GM23338 (cell line): ENCODE measurements around the gene RIMS1. TPM values are rescaled to one million over a fixed set of nuclear protein-coding genes. Genes with fewer than 3 reads are reported as not detected.
"Not testable (repeated sequence)": the region's sequence is repeated elsewhere in the genome, so short reads cannot be mapped to it uniquely, and the experiment has no call there.

Source experiments
- ATAC-seq: fragments of 200-7000 bp; cut with Tn5 transposase; 3 replicates; pipeline ENCODE4 v1.9.1; 2020
- DNase-seq: peaks from one replicate; pipeline ENCODE4 v3.0.0-alpha.2; 2015; ENCODE audit warnings: low spot score
- H2AFZ ChIP-seq: fragments of 200-600 bp; sonication (generic); 2 replicates; pipeline ENCODE4 v1.8.0; 2016; ENCODE audit warnings: antibody characterized with exemption, mild to moderate bottlenecking, moderate library complexity
- H3F3A ChIP-seq: fragments of 200-600 bp; sonication (generic); replicated peaks from 2 replicates; pipeline ENCODE4 v1.8.0; 2017; ENCODE audit warnings: antibody characterized with exemption, mixed run types, low read depth
- H3K27ac ChIP-seq: fragments of 200-600 bp; sonication (generic); 2 replicates; pipeline ENCODE4 v1.6.1; 2016; ENCODE audit warnings: low read depth
- H3K27me3 ChIP-seq: fragments of 200-600 bp; sonication (generic); 2 replicates; pipeline ENCODE4 v1.8.0; 2016; ENCODE audit warnings: mild to moderate bottlenecking, mixed run types, moderate library complexity; ENCODE audit not compliant: insufficient read depth
- H3K36me3 ChIP-seq: fragments of 200-600 bp; sonication (generic); 2 replicates; pipeline ENCODE4 v1.8.0; 2016; ENCODE audit warnings: mild to moderate bottlenecking; ENCODE audit not compliant: insufficient read depth
- H3K4me1 ChIP-seq: fragments of 200-600 bp; sonication (generic); 2 replicates; pipeline ENCODE4 v1.8.0; 2016; ENCODE audit warnings: mild to moderate bottlenecking, moderate library complexity; ENCODE audit not compliant: insufficient read depth
- H3K4me2 ChIP-seq: fragments of 200-600 bp; sonication (generic); 2 replicates; pipeline ENCODE4 v1.7.1; 2017; ENCODE audit warnings: mixed run types
- H3K4me3 ChIP-seq: fragments of 200-600 bp; sonication (generic); 2 replicates; pipeline ENCODE4 v1.6.1; 2016; ENCODE audit warnings: mixed run types
- H3K79me2 ChIP-seq: fragments of 200-600 bp; sonication (generic); replicated peaks from 2 replicates; pipeline ENCODE4 v1.8.0; 2017; ENCODE audit warnings: mild to moderate bottlenecking; ENCODE audit not compliant: insufficient read depth
- H3K9me2 ChIP-seq: fragments of 200-600 bp; sonication (generic); 2 replicates; pipeline ENCODE4 v1.8.0; 2017; ENCODE audit not compliant: insufficient read depth
- H4K20me1 ChIP-seq: fragments of 200-600 bp; sonication (generic); replicated peaks from 2 replicates; pipeline ENCODE4 v1.8.0; 2017; ENCODE audit warnings: mild to moderate bottlenecking; ENCODE audit not compliant: insufficient read depth
- H3K27ac Mint-ChIP-seq: 2 replicates; pipeline ENCODE4 v1.8.0; 2020; ENCODE audit warnings: inconsistent platforms, mild to moderate bottlenecking, moderate library complexity, mixed read lengths
- H3K27me3 Mint-ChIP-seq: 3 replicates; pipeline ENCODE4 v1.8.0; 2022; ENCODE audit warnings: low read depth, mild to moderate bottlenecking, moderate library complexity, mixed read lengths, inconsistent platforms; ENCODE audit not compliant: insufficient read depth, poor library complexity
- H3K36me3 Mint-ChIP-seq: 3 replicates; pipeline ENCODE4 v1.8.0; 2021; ENCODE audit warnings: low read depth, mild to moderate bottlenecking, inconsistent platforms, moderate library complexity, mixed read lengths
- H3K4me1 Mint-ChIP-seq: 3 replicates; pipeline ENCODE4 v1.8.0; 2020; ENCODE audit warnings: mild to moderate bottlenecking, inconsistent platforms, mixed read lengths
- H3K4me3 Mint-ChIP-seq: 3 replicates; pipeline ENCODE4 v1.8.0; 2021; ENCODE audit warnings: moderate library complexity, mild to moderate bottlenecking, inconsistent platforms, mixed read lengths
- H3K9me3 Mint-ChIP-seq: 3 replicates; pipeline ENCODE4 v1.8.0; 2020; ENCODE audit warnings: moderate library complexity, mild to moderate bottlenecking, inconsistent platforms, mixed read lengths
- EZH2phosphoT487 ChIP-seq: fragments of 200-600 bp; sonication (generic); IDR thresholded peaks from one replicate; pipeline ENCODE4 v1.8.1; 2018; ENCODE audit warnings: antibody characterized with exemption; ENCODE audit not compliant: unreplicated experiment
- NANOG ChIP-seq: IDR thresholded peaks from 2 replicates; pipeline ENCODE4 v1.6.1; 2016; ENCODE audit warnings: antibody characterized with exemption, borderline replicate concordance
- POLR2AphosphoS5 ChIP-seq: IDR thresholded peaks from 2 replicates; pipeline ENCODE4 v1.6.1; 2016; ENCODE audit warnings: antibody characterized with exemption, low read depth
- STAT1 ChIP-seq: IDR thresholded peaks from one replicate; pipeline ENCODE4 v1.6.1; 2016; ENCODE audit warnings: antibody characterized with exemption; ENCODE audit not compliant: unreplicated experiment
- ZNF331 ChIP-seq: fragments of 250-450 bp; sonication (Bioruptor Pico); IDR thresholded peaks from 2 replicates; pipeline ENCODE4 v1.5.0; 2020; ENCODE audit warnings: low read depth, mild to moderate bottlenecking, moderate library complexity
- polyA plus RNA-seq: library from polyadenylated mRNA; unstranded; fragments of >200 nt; fragmentation: Nextera tagmentation; extraction: Ambion mirVana; gene quantifications from 2 replicates; pipeline ENCODE4 v1.2.1, GENCODE V29; 2016
- total RNA-seq: library from RNA; depleted of rRNA; stranded (reverse); fragments of >200 nt; shearing (Covaris generic); gene quantifications from 2 replicates; pipeline ENCODE4 v1.2.3, GENCODE V29; 2014
- TF ChIP-seq, protein P1 (sequence below): fragments of 250-450 bp; sonication (Bioruptor Pico); IDR thresholded peaks from 2 replicates; pipeline ENCODE4 v1.5.0; 2020; ENCODE audit warnings: mild to moderate bottlenecking, moderate library complexity
- TF ChIP-seq, protein P2 (sequence below): IDR thresholded peaks from 2 replicates; pipeline ENCODE4 v1.6.1; 2016; ENCODE audit warnings: antibody characterized with exemption

RIMS1 gene
- total and polyA plus RNA-seq, 2 experiments from 2014 or later, result 0.89 to 4.0 TPM

DNA sequence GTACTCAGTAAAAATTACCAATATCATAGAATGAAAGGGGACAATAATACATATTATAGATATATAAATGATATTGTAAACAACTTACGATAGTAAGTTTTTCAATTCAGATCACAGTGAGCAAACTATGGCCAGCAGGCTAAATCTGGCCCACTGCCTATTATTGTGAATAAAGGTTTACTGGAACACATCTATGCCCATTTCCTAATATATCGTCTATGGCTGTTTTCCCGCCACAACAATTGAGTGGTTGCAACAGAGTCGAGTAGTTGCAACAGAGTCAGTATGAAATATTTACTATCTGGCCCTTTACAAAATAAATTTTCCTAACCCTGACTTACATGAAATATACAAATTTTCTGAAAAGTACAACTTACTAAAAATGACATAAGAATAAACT is 438.2 kb downstream of the RIMS1 start:
- Mint-ChIP-seq H3K27ac (no peak overlapping the region), H3K36me3 (no peaks in the 10 kb centered on the region), H3K4me1 (peaks cover 4% of the 10 kb centered on the region; the same call in 2 of the 3 replicates), H3K4me3 (no peak overlapping the region), H3K9me3 (no peaks in the 10 kb centered on the region), H3K27me3 (no peaks in the 10 kb centered on the region)
- no peak overlapping the region for H3K4me3 ChIP-seq
- no peaks in the 10 kb centered on the region for H4K20me1 ChIP-seq
- no peaks in the 10 kb centered on the region for H3K36me3 ChIP-seq
- H3K79me2 ChIP-seq, result no peaks in the 10 kb centered on the region
- no peak overlapping the region for H2AFZ ChIP-seq
- H3K27me3 ChIP-seq, result no peaks in the 10 kb centered on the region
- no peak overlapping the region for H3K27ac ChIP-seq
- no peaks in the 10 kb centered on the region for H3K4me1 ChIP-seq
- DNase-seq, result no peak
- H3K9me2 ChIP-seq, result no peaks in the 10 kb centered on the region
- H3F3A ChIP-seq, result no peaks in the 10 kb centered on the region
- no peak for ATAC-seq
- no peak overlapping the region for H3K4me2 ChIP-seq
- no peak for TF ChIP-seq EZH2phosphoT487
- TF ChIP-seq NANOG, result no peak
- TF ChIP-seq STAT1, result no peak
- no peak for TF ChIP-seq POLR2AphosphoS5

DNA sequence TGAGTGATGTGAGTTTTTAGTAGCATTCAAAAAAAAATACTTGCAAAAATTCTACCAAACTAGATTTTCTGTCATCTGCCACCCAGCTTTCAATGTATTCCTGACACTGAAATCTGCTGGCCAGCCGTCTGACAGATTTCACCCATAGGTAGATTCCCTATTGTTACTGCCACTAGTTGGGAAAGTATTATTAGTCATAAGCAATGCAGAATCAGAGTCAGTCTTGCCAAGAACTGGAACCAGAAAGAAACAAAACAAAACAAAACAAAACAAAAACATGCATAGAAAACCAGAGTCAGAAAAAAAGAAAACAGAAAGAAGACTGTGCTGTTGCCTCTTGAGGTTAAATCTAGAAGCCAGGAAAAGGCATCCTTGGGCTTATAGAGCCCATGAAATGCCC is 442.4 kb downstream of the RIMS1 start:
- H3K27me3 Mint-ChIP-seq, result no peaks in the 10 kb centered on the region

DNA sequence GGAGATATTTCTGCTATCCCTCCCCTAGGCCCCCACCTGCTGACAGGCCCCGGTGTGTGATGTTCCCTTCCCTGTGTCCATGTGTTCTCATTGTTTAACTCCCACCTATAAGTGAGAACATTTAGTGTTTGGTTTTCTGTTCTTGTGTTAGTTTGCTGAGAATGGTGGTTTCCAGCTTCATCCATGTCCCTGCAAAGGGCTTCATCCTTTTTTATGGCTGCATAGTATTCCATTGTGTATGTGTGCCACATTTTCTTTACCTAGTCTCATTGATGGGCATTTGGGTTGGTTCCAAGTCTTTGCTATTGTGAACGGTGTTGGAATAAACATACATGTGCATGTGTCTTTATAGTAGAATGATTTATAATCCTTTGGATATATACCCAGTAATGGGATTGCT is 448.9 kb downstream of the RIMS1 start:
- H3K4me3 Mint-ChIP-seq, H3K36me3 Mint-ChIP-seq, H3K4me3 ChIP-seq, H3K79me2 ChIP-seq, H3K27ac ChIP-seq, H3K36me3 ChIP-seq, H3K4me2 ChIP-seq, H3K27ac Mint-ChIP-seq, ATAC-seq, H3K9me2 ChIP-seq, H3K27me3 ChIP-seq, H4K20me1 ChIP-seq, H3K4me1 Mint-ChIP-seq, H3K9me3 Mint-ChIP-seq, H3K27me3 Mint-ChIP-seq, H3F3A ChIP-seq, H2AFZ ChIP-seq, DNase-seq, H3K4me1 ChIP-seq: not testable (repeated sequence)

More for the DNA sequence above, 442.4 kb downstream of the RIMS1 start:
- Mint-ChIP-seq H3K9me3 (no peaks in the 10 kb centered on the region), H3K4me3 (no peak overlapping the region), H3K4me1 (peaks cover 4% of the 10 kb centered on the region; the same call in 2 of the 3 replicates), H3K36me3 (no peaks in the 10 kb centered on the region), H3K27ac (no peak overlapping the region)
- Histone ChIP-seq H3K27ac (no peak overlapping the region), H3K79me2 (no peaks in the 10 kb centered on the region), H3K27me3 (no peaks in the 10 kb centered on the region), H3K4me2 (no peak overlapping the region), H3K36me3 (no peaks in the 10 kb centered on the region), H4K20me1 (no peaks in the 10 kb centered on the region), H3F3A (no peaks in the 10 kb centered on the region), H3K4me3 (no peak overlapping the region), H2AFZ (no peak overlapping the region), H3K4me1 (no peaks in the 10 kb centered on the region), H3K9me2 (no peaks in the 10 kb centered on the region)
- TF ChIP-seq ZNF331 (CRISPR knock-in tag), result no peak
- TF ChIP-seq, protein P1, sequence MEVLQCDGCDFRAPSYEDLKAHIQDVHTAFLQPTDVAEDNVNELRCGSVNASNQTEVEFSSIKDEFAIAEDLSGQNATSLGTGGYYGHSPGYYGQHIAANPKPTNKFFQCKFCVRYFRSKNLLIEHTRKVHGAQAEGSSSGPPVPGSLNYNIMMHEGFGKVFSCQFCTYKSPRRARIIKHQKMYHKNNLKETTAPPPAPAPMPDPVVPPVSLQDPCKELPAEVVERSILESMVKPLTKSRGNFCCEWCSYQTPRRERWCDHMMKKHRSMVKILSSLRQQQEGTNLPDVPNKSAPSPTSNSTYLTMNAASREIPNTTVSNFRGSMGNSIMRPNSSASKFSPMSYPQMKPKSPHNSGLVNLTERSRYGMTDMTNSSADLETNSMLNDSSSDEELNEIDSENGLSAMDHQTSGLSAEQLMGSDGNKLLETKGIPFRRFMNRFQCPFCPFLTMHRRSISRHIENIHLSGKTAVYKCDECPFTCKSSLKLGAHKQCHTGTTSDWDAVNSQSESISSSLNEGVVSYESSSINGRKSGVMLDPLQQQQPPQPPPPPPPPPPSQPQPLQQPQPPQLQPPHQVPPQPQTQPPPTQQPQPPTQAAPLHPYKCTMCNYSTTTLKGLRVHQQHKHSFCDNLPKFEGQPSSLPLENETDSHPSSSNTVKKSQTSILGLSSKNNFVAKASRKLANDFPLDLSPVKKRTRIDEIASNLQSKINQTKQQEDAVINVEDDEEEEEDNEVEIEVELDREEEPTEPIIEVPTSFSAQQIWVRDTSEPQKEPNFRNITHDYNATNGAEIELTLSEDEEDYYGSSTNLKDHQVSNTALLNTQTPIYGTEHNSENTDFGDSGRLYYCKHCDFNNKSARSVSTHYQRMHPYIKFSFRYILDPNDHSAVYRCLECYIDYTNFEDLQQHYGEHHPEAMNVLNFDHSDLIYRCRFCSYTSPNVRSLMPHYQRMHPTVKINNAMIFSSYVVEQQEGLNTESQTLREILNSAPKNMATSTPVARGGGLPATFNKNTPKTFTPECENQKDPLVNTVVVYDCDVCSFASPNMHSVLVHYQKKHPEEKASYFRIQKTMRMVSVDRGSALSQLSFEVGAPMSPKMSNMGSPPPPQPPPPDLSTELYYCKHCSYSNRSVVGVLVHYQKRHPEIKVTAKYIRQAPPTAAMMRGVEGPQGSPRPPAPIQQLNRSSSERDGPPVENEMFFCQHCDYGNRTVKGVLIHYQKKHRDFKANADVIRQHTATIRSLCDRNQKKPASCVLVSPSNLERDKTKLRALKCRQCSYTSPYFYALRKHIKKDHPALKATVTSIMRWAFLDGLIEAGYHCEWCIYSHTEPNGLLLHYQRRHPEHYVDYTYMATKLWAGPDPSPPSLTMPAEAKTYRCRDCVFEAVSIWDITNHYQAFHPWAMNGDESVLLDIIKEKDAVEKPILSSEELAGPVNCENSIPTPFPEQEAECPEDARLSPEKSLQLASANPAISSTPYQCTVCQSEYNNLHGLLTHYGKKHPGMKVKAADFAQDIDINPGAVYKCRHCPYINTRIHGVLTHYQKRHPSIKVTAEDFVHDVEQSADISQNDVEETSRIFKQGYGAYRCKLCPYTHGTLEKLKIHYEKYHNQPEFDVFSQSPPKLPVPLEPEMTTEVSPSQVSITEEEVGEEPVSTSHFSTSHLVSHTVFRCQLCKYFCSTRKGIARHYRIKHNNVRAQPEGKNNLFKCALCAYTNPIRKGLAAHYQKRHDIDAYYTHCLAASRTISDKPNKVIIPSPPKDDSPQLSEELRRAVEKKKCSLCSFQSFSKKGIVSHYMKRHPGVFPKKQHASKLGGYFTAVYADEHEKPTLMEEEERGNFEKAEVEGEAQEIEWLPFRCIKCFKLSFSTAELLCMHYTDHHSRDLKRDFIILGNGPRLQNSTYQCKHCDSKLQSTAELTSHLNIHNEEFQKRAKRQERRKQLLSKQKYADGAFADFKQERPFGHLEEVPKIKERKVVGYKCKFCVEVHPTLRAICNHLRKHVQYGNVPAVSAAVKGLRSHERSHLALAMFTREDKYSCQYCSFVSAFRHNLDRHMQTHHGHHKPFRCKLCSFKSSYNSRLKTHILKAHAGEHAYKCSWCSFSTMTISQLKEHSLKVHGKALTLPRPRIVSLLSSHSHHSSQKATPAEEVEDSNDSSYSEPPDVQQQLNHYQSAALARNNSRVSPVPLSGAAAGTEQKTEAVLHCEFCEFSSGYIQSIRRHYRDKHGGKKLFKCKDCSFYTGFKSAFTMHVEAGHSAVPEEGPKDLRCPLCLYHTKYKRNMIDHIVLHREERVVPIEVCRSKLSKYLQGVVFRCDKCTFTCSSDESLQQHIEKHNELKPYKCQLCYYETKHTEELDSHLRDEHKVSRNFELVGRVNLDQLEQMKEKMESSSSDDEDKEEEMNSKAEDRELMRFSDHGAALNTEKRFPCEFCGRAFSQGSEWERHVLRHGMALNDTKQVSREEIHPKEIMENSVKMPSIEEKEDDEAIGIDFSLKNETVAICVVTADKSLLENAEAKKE, result no peak
- TF ChIP-seq EZH2phosphoT487, result no peak
- TF ChIP-seq, protein P2, sequence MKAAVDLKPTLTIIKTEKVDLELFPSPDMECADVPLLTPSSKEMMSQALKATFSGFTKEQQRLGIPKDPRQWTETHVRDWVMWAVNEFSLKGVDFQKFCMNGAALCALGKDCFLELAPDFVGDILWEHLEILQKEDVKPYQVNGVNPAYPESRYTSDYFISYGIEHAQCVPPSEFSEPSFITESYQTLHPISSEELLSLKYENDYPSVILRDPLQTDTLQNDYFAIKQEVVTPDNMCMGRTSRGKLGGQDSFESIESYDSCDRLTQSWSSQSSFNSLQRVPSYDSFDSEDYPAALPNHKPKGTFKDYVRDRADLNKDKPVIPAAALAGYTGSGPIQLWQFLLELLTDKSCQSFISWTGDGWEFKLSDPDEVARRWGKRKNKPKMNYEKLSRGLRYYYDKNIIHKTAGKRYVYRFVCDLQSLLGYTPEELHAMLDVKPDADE, result no peak
- ATAC-seq (no peak), DNase-seq (no peak)
